Measurements from ENCODE around the gene KAT2A.

Gene KAT2A

GRCh38 chr17:42098730-42099399 is 22.3 kb downstream of the KAT2A start:
- H3K4me3 ChIP-seq (ENCODE audit: low read depth, low read length), result no peak overlapping the region
- no peak for TF ChIP-seq CTCF (conservative IDR thresholded peaks at IDR 0.05; ENCODE audit: low read depth, low read length)
- no peak for DNase-seq (ENCODE audit: low read depth)

- DNase-seq (ENCODE audit: low read depth), result no peak
- TF ChIP-seq CTCF (conservative IDR thresholded peaks at IDR 0.05; ENCODE audit: low read depth, low read length), result no peak
- H3K4me3 ChIP-seq (ENCODE audit: low read depth, low read length), result no peak within 1 kb of the TSS
Observed at GRCh38 chr17:42097691-42098631, 23.2 kb downstream of the KAT2A start, which contains the start of gene ZNF385C. Gene ZNF385C (minus strand): TSS chr17:42098473. CDS start chr17:42063056, 35,417 bp downstream.

GRCh38 chr17:42096360-42097111 is 24.6 kb downstream of the KAT2A start:
- no peak for TF ChIP-seq CTCF (conservative IDR thresholded peaks at IDR 0.05; ENCODE audit: low read depth, low read length)
- no peak overlapping the region for H3K4me3 ChIP-seq (ENCODE audit: low read depth, low read length)
- no peak for DNase-seq (ENCODE audit: low read depth)

- H3K4me3 ChIP-seq (ENCODE audit: low read depth, low read length), result no peak overlapping the region
- no peak for DNase-seq (ENCODE audit: low read depth)
- TF ChIP-seq CTCF (conservative IDR thresholded peaks at IDR 0.05; ENCODE audit: low read depth, low read length), result no peak
Observed at GRCh38 chr17:42094375-42095069, 26.6 kb downstream of the KAT2A start.

- no peak for DNase-seq (ENCODE audit: low read depth)
- no peak for TF ChIP-seq CTCF (conservative IDR thresholded peaks at IDR 0.05; ENCODE audit: low read depth, low read length)
Observed at GRCh38 chr17:42092939-42093338, 28.2 kb downstream of the KAT2A start.

More at GRCh38 chr17:42092939-42093338, 28.2 kb downstream of the KAT2A start:
- no peak overlapping the region for H3K4me3 ChIP-seq (ENCODE audit: low read depth, low read length)

Measured in choroid plexus epithelial cell (primary cell).